ENCODE results near the gene STK40. TPM values are rescaled to one million over a fixed set of nuclear protein-coding genes. Genes with fewer than 3 reads are reported as not detected.

The STK40 gene
- total RNA-seq, 2 donors from 2014 or later: 19.4 to 32.4 TPM

- 88% methylated on average over 1 of the region's 1 CpG; no CpG with 5 or more reads in 1 of the 2 experiments for WGBS, 2 experiments (ENCODE audit: insufficient coverage in 1 of 2, insufficient read length in 1 of 2)
- H3K9ac ChIP-seq (ENCODE audit: extremely low read depth, low read length, poor library complexity, severe bottlenecking): no peak overlapping the region
- Mint-ChIP-seq H3K27ac (no peak overlapping the region), H3K4me3 (no peak overlapping the region), H3K4me1 (peaks cover 17% of the 10 kb centered on the region), H3K27me3 (ENCODE audit: insufficient read depth) (no peaks in the 10 kb centered on the region), H3K9me3 (no peaks in the 10 kb centered on the region), H3K36me3 (ENCODE audit: low read depth) (peaks cover 74% of the 10 kb centered on the region)
- H3K27me3 ChIP-seq (ENCODE audit: control insufficient read depth, insufficient read depth, low read length, poor library complexity, severe bottlenecking): no peaks in the 10 kb centered on the region
- no peak overlapping the region for H3K27ac ChIP-seq (ENCODE audit: low read depth, low read length)
- H3K36me3 ChIP-seq (ENCODE audit: control insufficient read depth, insufficient read depth, low read length): peaks cover 72% of the 10 kb centered on the region
- no peaks in the 10 kb centered on the region for H3K9me3 ChIP-seq (ENCODE audit: control insufficient read depth, low read length)
- peaks cover 26% of the 10 kb centered on the region for H3K4me1 ChIP-seq (ENCODE audit: control insufficient read depth, insufficient read depth, low read length)
- TF ChIP-seq CTCF (conservative IDR thresholded peaks at IDR 0.05): no peak
- peak; percentile 10 for DNase-seq
- no peak overlapping the region for H3K4me3 ChIP-seq (ENCODE audit: low read length)
These were observed 84.5 kb downstream of the STK40 start for GRCh38 chr1:36301220-36301619.

GRCh38 chr1:36300526-36300925, 85.2 kb downstream of the STK40 start:
- peaks cover 21% of the 10 kb centered on the region for H3K4me1 ChIP-seq (ENCODE audit: control insufficient read depth, insufficient read depth, low read length)
- no peak for TF ChIP-seq CTCF (conservative IDR thresholded peaks at IDR 0.05)
- WGBS, 2 experiments (ENCODE audit: insufficient coverage in 1 of 2, insufficient read length in 1 of 2): 80% methylated on average over 1 of the region's 1 CpG; no CpG with 5 or more reads in 1 of the 2 experiments
- no peak overlapping the region for H3K27ac ChIP-seq (ENCODE audit: low read depth, low read length)
- Mint-ChIP-seq H3K9me3 (no peaks in the 10 kb centered on the region), H3K4me3 (no peak overlapping the region), H3K27me3 (ENCODE audit: insufficient read depth) (no peaks in the 10 kb centered on the region), H3K36me3 (ENCODE audit: low read depth) (peaks cover 79% of the 10 kb centered on the region), H3K4me1 (peaks cover 17% of the 10 kb centered on the region), H3K27ac (peak overlapping the region; percentile 81)
- peaks cover 77% of the 10 kb centered on the region for H3K36me3 ChIP-seq (ENCODE audit: control insufficient read depth, insufficient read depth, low read length)
- peak; percentile 13 for DNase-seq
- no peaks in the 10 kb centered on the region for H3K9me3 ChIP-seq (ENCODE audit: control insufficient read depth, low read length)
- no peak overlapping the region for H3K4me3 ChIP-seq (ENCODE audit: low read length)
- H3K27me3 ChIP-seq (ENCODE audit: control insufficient read depth, insufficient read depth, low read length, poor library complexity, severe bottlenecking): no peaks in the 10 kb centered on the region
- H3K9ac ChIP-seq (ENCODE audit: extremely low read depth, low read length, poor library complexity, severe bottlenecking): no peak overlapping the region

DNA sequence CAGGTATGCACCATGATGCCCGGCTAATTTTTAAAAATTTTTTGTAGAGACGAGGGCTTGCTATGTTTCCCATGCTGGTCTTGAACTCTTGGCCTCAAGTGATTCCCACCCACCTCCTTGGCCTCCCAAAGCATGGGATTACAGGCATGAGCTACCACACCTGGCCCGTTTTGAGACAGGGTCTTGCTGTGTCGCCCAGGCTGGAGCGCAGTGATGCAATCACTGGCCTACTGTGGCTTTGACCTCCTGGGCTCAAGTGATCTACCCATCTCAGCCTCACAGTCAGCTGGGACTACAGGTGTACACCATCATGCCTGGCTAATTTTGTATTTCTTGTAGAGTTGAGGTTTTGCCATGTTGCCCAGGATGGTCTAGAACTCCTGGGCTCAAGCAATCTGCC, 87.1 kb downstream of the STK40 start:
- Histone ChIP-seq H3K4me3 (ENCODE audit: low read length) (no peak overlapping the region), H3K9ac (ENCODE audit: extremely low read depth, low read length, poor library complexity, severe bottlenecking) (no peak overlapping the region), H3K36me3 (ENCODE audit: control insufficient read depth, insufficient read depth, low read length) (peaks cover 83% of the 10 kb centered on the region), H3K27me3 (ENCODE audit: control insufficient read depth, insufficient read depth, low read length, poor library complexity, severe bottlenecking) (no peaks in the 10 kb centered on the region), H3K27ac (ENCODE audit: low read depth, low read length) (no peak overlapping the region), H3K4me1 (ENCODE audit: control insufficient read depth, insufficient read depth, low read length) (peaks cover 20% of the 10 kb centered on the region), H3K9me3 (ENCODE audit: control insufficient read depth, low read length) (no peaks in the 10 kb centered on the region)
- DNase-seq: no peak
- no peaks in the 10 kb centered on the region for H3K27me3 Mint-ChIP-seq (ENCODE audit: insufficient read depth)
- no peaks in the 10 kb centered on the region for H3K9me3 Mint-ChIP-seq
- WGBS, 2 experiments (ENCODE audit: insufficient coverage in 1 of 2, insufficient read length in 1 of 2): 92 to 96% methylated on average over 5 of the region's 5 CpGs
- H3K36me3 Mint-ChIP-seq (ENCODE audit: low read depth): peaks cover 86% of the 10 kb centered on the region
- no peak overlapping the region for H3K27ac Mint-ChIP-seq
- H3K4me1 Mint-ChIP-seq: peaks cover 17% of the 10 kb centered on the region
- no peak for TF ChIP-seq CTCF (conservative IDR thresholded peaks at IDR 0.05)
- no peak overlapping the region for H3K4me3 Mint-ChIP-seq

Data from endodermal cell (in vitro differentiated cells).